HG02610 (cell line): Measurements from ENCODE around the gene AKR7A3.
"Not testable (repeated sequence)": the region's sequence is repeated elsewhere in the genome, so short reads cannot be mapped to it uniquely, and the experiment has no call there.

Experiments used
- ATAC-seq: cut with Tn5 transposase; IDR thresholded peaks from one replicate; pipeline ENCODE4 v1.9.1; 2021; ENCODE audit warnings: mild to moderate bottlenecking, moderate library complexity; ENCODE audit not compliant: unreplicated experiment

The AKR7A3 gene

GRCh38 chr1:19321071-19321470 lies 32.5 kb upstream of the AKR7A3 start:
- ATAC-seq: no peak

GRCh38 chr1:19319196-19319595 lies 30.6 kb upstream of the AKR7A3 start:
- ATAC-seq: no peak

GRCh38 chr1:19317126-19317910 lies 28.7 kb upstream of the AKR7A3 start:
- ATAC-seq: no peak

- peak; percentile 41 for ATAC-seq
These were observed 27.0 kb upstream of the AKR7A3 start for GRCh38 chr1:19315378-19316198.

- no peak for ATAC-seq
These were observed 25.7 kb upstream of the AKR7A3 start for GRCh38 chr1:19313961-19314882.

- no peak for ATAC-seq
These were observed 25.0 kb upstream of the AKR7A3 start for GRCh38 chr1:19313636-19313959.

GRCh38 chr1:19312782-19313635 lies 24.4 kb upstream of the AKR7A3 start:
- ATAC-seq: no peak

GRCh38 chr1:19311931-19312781 lies 23.6 kb upstream of the AKR7A3 start, which contains the start of the genes AKR7A2 and SLC66A1:
Gene AKR7A2 (minus strand): TSS chr1:19312144. CDS start chr1:19312124, 20 bp downstream.
Gene SLC66A1 (plus strand): TSS chr1:19312326. CDS start chr1:19317678, 5,352 bp downstream.
- peak; percentile 66 for ATAC-seq

- peak; percentile 1 for ATAC-seq
These were observed 22.9 kb upstream of the AKR7A3 start for GRCh38 chr1:19311503-19311930.

GRCh38 chr1:19310720-19311502 lies 22.3 kb upstream of the AKR7A3 start:
- ATAC-seq: no peak

- ATAC-seq: no peak
These were observed 21.5 kb upstream of the AKR7A3 start for GRCh38 chr1:19310061-19310460.

- ATAC-seq: no peak
These were observed 20.7 kb upstream of the AKR7A3 start for GRCh38 chr1:19309123-19309813.

GRCh38 chr1:19308509-19308907 lies 19.9 kb upstream of the AKR7A3 start:
- ATAC-seq: no peak

GRCh38 chr1:19307794-19308508 lies 19.4 kb upstream of the AKR7A3 start:
- ATAC-seq: no peak

- ATAC-seq: no peak
These were observed 18.4 kb upstream of the AKR7A3 start for GRCh38 chr1:19306941-19307340.

GRCh38 chr1:19305880-19306279 lies 17.3 kb upstream of the AKR7A3 start:
- ATAC-seq: no peak

GRCh38 chr1:19304081-19304480 lies 15.5 kb upstream of the AKR7A3 start:
- ATAC-seq: not testable (repeated sequence)
